GM21360 (cell line): ENCODE results near the gene KCNJ15.

ENCODE experiments used
- ATAC-seq: cut with Tn5 transposase; IDR thresholded peaks from one replicate; pipeline ENCODE4 v1.9.1; 2021; ENCODE audit warnings: mild to moderate bottlenecking, moderate library complexity; ENCODE audit not compliant: unreplicated experiment

Gene KCNJ15

DNA sequence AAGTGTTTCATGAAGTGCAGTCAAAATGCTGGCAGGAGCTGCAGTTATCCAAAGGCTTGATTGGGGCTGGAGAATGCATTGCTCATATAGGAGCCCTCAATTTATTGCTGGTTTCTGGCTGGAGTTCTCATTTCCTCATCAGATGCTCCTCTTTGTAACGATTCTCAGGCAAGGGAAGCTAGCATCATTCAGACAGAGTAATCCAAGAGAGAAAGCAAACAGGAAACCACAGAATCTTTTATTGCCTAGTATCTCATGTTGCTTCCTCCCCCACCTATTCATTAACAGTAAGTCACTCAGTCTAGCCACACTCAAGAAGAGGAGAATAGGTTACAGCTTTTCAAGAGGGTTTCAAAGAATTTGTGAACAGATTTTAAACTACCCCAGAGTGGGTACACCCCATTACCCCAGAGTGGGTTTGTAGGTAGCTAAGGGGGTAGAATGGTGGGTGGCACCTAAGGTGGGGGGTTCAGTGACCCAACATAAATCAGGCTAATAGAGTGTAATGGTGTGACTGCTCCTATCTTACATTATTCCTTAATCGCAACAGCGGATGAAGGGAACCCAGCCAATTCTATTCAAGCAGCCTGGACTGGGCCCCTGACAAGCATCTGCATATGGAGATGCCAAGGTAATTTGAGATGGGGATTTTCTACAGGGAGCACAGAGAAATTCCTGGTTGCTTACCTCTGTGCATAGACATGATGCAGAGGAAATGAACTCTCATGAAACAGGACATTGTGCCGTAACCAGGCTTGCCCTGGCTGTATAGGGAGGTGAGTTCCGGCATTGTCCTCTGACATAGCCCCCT lies 67.1 kb downstream of the KCNJ15 start:
- no peak for ATAC-seq

DNA sequence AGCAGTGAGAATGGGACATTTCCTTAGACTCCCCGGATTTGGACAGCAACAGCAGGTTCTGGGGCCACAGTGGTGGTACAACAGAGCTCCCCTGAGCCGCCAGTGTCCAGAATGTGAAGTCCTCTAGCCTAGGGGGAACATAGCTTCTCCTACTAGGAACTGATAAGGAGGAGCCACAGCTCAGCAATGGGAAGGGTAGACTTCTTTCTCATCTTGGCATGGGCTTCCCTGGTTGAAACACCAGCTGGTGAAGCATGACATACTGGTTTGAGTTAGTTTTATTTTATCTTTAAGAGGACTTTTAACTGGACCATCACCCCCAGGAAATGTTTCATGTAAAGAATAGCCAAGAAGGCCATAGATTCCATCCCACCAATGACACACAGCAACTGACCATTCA lies 68.4 kb downstream of the KCNJ15 start:
- ATAC-seq = no peak

DNA sequence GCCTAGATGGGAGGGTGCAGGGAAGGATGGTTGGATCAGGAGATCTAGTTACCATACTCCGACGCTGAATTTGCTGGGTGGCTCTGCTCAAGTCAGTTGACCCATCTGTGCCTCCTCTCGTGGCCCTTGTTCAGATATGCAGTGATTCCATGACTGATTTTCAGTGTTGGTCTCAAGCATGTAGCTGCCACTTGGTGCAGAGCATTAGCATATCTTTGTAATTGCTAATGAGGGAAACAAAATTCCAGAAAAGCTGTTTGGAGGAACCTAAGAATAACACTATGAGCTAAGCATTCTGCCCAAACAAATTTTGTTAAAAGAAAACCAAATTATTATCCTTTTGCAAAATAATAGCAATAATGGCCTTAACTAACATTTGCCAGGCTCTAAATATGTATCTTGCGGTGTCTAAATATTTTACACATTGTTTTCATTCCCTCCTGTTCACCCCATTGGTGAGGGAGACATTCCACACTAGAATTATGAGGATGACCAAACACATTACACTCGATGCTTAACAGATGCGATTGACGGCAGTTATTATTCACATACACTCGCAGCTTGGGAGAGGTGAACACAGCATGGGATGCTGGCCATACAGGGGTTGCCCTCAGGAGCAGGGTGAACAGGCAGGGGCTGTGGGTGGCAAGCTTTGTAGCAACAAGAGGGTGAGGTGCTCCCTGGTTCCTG lies 69.1 kb downstream of the KCNJ15 start:
- no peak for ATAC-seq

DNA sequence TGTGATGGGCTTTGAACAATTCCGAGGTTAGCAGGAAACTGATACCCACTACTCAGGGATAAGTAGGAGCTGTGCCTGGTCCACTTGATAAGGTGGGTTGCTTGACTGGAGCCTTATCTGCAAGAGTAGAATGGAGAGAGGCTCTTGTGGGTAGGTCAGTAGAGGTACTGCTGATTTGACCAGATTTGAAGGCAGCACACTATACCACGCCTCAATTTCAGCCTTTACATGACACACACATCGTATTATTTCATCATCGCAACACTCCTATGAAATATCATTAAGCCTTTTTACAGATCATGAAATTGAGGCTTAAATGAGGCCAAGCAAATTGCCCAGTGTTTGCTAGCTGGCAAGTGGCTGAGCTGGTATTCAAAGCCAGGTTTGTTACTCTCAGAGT lies 69.6 kb downstream of the KCNJ15 start:
- no peak for ATAC-seq

DNA sequence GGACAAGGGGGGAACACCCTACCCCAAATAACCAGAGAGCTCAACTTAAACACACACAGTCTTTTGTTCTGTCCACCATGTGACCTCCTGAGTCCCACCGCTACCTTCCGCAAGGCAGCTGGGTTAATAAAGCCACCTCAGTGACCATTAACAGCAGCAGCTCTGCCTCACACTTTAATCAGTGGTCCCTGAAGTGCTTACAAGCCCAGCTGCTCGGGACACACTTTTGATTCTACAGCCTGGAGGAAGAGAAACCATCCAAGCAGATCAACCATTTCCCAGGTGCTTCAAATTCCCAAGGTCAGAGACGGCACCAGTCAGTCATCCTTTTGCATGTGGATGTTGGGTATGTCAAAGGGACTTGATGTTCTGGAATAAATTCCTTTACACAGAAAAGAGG lies 70.1 kb downstream of the KCNJ15 start:
- no peak for ATAC-seq

DNA sequence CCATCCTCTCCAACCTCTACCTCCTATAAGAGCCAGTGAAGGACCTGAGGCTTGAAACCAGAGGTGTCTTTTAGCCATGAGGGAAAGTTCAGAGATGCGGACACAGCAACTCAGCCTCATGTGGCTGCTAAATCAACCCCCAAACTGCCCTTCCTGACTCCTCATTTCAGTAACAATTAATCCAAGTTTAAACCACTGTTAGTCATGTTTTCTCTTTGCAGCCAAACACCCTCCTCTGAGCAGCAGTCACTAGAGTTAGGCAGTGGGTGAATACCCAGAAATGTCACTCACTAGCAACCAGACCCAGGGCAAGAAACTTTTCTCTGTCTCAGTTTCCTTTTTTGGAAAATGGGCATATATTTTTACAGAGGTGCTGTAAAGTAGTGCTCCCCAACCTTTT lies 71.2 kb downstream of the KCNJ15 start:
- no peak for ATAC-seq

DNA sequence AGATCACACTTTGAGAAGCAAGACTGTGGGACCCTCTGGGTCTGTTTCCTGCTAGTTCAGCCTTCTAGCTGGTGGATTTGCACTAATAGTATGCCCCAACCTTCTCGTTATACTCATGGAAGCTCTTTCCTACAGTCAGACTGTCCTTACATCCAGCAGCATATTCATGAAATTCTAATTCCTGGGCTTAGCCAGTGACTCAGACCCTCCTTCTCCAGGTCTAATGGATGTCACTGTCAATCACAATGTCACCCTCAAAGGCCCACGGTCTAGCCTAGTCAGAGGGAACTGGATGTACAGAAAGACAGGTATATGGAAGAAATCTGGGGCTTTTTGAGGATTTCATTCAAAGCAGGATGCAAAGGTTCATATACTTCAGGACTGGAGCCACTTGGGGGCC lies 72.4 kb downstream of the KCNJ15 start:
- no peak for ATAC-seq

DNA sequence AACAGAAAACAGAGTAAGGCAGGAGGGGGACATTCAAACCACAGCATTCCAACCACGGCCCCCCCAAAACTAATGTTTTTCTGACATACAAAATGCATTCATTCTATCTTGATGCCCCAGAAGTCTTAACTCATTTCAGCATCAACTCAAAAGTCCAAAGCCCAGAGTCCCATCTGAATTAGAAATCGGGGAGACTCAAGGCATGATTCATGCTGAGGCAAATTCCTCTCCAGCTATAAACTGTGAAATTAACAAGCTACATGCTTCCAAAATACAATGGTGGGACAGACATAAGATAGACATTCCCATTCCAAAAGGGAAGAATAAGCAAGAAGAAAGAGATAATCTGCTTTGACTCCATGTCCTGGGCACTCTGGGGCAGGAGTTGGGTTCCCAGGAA lies 73.9 kb downstream of the KCNJ15 start:
- no peak for ATAC-seq

DNA sequence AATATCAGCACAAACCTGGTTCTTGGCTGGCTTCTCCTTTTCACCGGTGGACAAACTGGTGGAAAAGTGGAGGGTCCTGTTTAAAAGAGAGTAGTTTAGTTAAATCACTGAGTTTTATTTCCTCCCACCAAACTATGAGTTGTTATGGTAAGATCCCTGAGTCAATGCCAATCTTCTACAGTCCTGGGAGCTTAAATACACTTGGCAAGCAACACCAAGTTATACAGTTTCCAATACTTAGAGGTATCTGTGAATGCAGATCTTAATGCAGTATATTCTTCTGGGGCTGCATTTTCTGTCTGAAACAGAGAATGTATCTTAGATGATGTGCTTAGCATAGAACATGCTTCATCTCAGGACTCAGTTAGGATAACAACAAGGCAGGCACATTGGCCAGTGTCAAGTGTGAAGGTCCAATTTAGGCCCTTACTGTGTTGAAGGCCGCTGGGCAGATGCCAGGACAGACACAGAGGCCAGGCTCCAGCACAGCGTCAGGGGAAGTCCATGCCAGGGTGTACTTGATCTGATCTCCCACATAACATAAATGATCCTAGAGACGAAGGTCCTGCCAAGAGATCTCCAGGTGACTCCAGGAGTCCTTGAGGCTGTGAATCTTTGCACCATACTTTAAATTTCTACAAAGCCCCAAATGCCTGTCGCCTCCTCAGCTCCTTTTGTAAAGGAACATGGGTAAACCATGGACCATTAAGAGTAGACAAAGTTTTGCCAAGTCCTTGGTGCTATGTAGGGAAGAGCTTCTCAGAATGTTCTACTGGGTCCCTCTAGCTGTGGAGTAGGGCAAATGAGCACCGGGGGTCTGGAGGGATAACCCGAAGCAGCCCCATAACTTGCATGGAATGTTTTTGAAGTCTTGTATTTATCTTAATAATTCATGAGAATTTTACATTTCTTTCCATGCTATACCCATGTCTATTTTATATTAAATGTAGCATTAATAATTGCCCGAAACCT lies 76.8 kb downstream of the KCNJ15 start:
- no peak for ATAC-seq

DNA sequence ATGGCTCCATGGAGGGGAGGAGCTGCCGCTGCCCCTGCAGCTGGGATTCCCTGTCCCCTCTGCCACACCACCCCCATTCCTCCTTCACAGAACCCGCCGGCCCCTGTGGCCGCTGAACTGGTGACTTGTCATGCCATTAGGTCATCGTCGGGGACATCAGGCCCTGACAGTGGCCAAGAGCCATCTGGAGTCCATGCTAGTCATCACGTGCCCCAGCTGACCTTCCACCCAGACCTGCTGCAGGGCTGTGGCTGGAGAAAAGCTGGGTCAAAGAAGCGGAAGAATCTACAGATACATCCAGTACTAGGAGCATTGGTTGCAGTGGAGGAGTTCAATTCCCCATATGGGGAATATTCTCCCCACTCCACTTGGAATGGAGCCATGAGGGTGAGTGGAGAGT lies 78.1 kb downstream of the KCNJ15 start:
- ATAC-seq = no peak

DNA sequence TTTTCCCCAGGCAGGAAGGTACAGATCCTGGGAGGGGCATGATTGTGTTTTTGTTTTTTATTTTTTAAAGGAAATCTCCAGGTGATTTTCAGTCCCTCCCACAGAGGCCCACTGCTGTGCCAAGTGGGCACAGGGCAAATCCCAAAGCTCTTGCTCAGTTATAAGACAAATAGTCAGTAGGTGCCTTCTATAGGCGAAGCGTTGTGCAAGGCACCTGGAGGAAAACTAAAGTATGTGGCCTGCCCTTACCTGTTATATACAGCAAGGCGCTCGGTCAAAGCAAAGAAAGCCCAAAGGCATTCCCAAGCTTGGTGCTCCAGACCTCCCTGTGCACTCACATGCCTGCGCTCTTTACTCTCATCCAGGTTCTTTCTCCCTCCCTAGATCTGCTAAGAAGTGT lies 81.0 kb downstream of the KCNJ15 start:
- ATAC-seq = no peak

DNA sequence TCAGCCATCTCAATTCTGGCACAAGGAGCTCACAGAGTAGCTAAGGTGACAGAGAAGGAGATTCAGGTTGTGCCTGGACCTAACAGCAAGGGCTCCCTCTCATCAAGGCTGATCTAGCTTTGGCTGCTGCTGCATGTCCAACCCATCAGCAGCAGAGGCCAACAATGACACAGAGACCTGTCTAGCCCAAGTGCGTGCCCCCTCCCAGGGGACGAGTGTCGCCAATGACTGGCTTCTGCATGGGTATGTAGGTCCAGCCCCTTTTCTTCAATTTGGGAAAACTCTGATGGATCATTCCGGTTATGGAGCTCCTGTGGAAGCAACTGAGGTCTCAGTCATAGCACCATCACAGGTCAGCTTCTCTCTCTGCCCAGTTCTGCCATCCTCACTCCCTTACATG lies 83.3 kb downstream of the KCNJ15 start:
- no peak for ATAC-seq

DNA sequence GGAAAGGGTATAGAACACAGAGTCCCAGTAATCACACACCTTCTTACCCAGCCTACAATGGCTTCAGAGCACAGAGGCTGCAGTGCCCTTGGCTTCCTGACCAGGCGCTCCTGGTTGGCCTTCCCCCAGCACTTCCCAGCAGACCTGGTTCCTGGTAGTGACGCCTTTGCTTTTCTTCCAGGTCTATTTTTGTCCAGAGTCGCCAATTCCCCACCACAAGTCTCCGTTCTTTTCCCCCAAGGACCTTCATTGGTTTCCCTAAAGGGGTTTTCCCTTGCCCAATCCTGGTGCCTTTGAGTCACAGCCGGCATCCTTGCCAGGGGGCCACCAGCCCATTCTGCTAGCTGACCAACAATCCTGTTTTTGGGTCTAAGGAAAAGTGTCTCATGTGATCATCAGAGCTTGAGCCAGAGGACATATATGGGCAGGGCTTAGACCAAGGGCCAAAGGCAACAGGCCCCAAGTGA lies 84.8 kb downstream of the KCNJ15 start:
- no peak for ATAC-seq

DNA sequence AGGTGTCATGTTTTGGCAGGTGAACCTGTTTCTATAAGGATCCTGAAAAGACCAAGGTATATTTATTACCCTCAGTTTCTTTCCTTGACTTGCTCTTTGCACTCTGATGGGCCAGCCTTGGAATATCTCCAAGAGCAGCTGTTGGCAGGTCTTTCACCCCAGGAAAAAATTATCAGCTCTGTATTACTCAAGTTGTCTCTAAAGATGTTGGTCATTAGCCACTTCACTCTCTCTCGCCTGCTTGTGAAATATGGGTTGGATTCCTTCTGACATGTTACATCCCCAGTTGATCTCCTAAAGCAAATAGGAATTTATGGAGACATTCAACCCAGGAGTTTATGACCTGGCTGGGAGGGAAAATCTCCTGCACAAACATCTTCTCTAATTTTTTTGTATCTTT lies 85.9 kb downstream of the KCNJ15 start:
- no peak for ATAC-seq

DNA sequence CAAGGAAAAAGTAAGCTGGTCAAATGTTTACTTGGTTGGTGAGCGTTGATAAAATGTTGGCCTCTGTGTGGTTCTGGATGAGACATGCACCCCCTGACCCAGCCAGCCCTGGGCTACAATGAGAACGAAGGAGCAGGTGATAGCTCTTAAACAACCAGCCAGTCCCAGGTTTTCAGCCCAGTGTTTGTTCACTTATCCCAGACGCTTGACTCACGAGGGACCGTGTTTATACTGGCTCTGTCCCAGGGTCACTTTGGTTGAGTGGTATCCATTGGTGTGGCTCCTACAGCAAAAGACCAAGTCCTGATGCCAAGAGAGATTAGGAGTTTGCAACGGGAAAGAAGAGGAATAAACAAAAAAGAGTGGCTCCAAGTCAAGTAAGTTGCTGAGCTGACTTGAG lies 86.9 kb downstream of the KCNJ15 start:
- ATAC-seq = no peak

DNA sequence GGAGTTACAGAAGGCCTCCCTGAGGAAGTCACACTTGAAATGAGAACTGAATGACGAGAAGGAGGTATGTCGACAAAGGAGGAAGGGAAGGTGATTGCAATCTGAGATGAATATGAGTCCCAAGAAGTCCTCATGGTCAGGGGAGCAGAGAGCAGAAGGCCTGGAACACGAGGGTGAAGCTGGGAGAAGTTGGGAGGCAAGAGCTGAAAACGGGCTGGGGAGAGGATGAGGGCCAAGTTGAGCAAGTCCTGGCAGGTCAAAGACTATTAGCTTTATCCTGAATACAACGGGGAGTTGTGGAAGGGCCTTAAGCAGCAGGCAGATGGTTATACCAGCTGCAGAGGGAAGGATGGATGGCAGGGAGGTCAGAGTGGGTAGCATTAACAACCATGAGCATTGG lies 89.5 kb downstream of the KCNJ15 start:
- ATAC-seq = no peak

DNA sequence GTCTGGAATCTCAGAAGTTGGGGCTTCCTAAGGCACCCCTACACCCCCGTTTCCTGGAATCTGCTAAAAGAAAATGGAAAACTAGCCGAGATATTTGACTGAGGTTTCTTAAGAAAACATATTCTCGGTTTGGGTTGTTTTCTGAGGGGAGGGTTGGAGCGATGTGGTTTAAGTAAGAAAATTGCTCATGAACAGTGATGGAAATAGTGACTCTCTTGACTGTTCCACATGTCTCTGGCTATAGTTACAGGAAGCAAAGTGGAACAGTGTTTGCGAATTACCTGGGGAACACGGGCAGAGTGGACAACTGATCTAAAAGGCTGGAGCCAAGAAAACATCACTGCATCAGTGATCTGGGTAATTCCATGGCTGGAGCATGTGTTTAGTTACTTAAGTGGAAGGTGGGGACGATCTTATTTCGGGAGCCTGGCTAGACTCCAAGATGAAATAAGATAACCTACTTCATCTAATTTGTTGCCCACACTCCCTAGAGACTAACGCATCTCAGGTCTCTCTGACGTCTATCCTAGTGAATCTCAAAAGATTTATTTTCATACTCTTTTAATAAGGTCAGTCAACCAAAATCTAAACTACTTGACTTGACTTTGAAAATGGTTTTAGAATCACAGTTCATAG lies 92.4 kb downstream of the KCNJ15 start:
- no peak for ATAC-seq

DNA sequence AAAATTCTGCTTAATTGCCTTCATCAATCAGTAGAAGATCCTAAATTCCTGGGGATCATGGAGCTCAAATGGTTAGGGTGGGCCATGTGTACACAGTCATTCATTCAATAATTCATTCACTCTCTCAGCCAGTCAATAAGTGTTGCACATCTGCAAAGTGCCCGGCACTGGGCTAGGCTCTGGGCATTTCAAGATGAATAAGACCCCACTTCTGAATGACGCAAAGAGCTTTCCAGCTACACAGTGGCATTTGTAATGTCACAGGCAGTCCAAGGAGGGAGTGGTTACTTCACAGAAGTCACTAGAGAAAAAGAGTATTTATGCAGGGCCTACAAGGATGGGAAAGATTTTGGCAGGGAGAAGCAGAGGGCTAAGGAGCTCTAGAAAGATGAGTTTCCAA lies 93.2 kb downstream of the KCNJ15 start:
- ATAC-seq = no peak

DNA sequence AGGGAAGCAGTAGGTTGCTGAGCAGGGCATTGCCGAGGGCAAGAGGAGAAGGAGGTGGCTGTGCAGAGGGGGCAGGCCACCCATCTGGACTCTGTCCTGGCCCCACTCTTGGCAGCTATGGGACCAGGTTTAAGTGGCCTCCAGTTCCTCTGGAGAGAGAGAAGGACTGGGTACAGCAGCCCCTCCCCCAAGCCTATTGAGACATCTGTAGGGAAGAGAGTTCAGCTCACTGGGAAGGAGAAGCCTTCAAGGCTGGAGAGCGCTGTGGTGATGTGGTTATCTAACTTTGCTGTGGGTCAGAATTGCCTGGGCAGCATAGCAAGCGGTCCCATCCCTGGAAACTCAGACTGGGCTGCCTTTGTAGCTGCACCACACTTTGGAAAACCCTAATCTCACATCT lies 93.9 kb downstream of the KCNJ15 start:
- no peak for ATAC-seq

DNA sequence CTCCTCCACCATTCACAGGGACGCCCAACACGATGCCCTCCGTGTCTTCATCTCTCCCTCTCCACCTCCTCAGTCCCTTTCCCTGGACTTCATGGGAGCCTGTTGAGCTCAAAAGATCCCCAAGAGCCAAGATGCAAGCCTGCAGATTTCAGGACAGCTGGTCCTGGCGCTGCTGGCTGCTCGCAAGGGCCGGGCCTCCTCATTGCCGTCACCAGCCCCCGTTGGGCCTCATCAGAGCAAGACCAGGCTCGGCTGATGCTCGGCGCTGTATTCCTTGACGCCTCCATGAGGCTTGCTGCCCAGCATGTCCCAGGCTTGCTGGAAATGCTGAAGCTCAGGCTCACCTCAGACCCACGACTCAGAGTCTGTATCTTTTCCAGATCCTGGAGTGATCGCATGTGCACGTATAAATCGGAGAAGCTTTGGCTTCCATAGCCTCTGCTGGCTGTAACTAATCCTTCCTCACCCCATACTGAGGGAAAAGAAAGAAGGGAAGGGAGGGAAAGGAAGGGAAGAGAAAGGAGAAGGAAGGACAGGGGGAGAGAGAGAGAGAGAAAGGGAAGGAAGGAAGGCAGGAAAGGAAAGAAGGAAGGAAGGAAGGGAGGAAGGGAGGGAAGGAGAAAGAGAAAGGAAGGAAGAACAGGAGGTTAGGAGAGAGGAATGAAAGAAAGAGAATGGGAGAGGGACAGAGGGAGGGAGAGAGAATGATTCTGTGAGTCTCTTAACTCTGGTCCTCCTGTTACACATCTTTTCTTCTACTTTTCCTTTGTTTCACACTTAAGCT lies 94.6 kb downstream of the KCNJ15 start:
- no peak for ATAC-seq
